Measurements from ENCODE around the gene DKKL1.
A peak's percentile ranks its signal among the peaks of the same experiment; 100 is the strongest.
"Not testable (repeated sequence)": the region's sequence is repeated elsewhere in the genome, so short reads cannot be mapped to it uniquely, and the experiment has no call there.

The DKKL1 gene

GRCh38 chr19:49363268-49364082 lies at the start of gene DKKL1:
Gene DKKL1 (plus strand): TSS chr19:49363877. CDS start chr19:49363999, 122 bp downstream.
- TF ChIP-seq, protein P1, sequence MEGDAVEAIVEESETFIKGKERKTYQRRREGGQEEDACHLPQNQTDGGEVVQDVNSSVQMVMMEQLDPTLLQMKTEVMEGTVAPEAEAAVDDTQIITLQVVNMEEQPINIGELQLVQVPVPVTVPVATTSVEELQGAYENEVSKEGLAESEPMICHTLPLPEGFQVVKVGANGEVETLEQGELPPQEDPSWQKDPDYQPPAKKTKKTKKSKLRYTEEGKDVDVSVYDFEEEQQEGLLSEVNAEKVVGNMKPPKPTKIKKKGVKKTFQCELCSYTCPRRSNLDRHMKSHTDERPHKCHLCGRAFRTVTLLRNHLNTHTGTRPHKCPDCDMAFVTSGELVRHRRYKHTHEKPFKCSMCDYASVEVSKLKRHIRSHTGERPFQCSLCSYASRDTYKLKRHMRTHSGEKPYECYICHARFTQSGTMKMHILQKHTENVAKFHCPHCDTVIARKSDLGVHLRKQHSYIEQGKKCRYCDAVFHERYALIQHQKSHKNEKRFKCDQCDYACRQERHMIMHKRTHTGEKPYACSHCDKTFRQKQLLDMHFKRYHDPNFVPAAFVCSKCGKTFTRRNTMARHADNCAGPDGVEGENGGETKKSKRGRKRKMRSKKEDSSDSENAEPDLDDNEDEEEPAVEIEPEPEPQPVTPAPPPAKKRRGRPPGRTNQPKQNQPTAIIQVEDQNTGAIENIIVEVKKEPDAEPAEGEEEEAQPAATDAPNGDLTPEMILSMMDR (IDR thresholded peaks at IDR 0.05; ENCODE audit: low read depth, low read length): no peak

GRCh38 chr19:49315111-49315510 lies 48.6 kb upstream of the DKKL1 start:
- H3K4me3 ChIP-seq (ENCODE audit: low read depth, low read length): no peak overlapping the region
- TF ChIP-seq, protein P1 (IDR thresholded peaks at IDR 0.05; ENCODE audit: low read depth, low read length): no peak

More at GRCh38 chr19:49363268-49364082, at the start of gene DKKL1:
- peak within 1 kb of the TSS; percentile 93 for H3K4me3 ChIP-seq (ENCODE audit: low read depth, low read length)

- no peak overlapping the region for H3K4me3 ChIP-seq (ENCODE audit: low read depth, low read length)
- TF ChIP-seq, protein P1 (IDR thresholded peaks at IDR 0.05; ENCODE audit: low read depth, low read length): no peak
Observed at GRCh38 chr19:49316284-49316683, 47.4 kb upstream of the DKKL1 start.

GRCh38 chr19:49318296-49318695 lies 45.4 kb upstream of the DKKL1 start:
- no peak overlapping the region for H3K4me3 ChIP-seq (ENCODE audit: low read depth, low read length)
- TF ChIP-seq, protein P1 (IDR thresholded peaks at IDR 0.05; ENCODE audit: low read depth, low read length): no peak

- no peak within 1 kb of the TSS for H3K4me3 ChIP-seq (ENCODE audit: low read depth, low read length)
- TF ChIP-seq, protein P1 (IDR thresholded peaks at IDR 0.05; ENCODE audit: low read depth, low read length): no peak
Observed at GRCh38 chr19:49324801-49325576, 38.7 kb upstream of the DKKL1 start, which contains the start of gene SLC6A16. Gene SLC6A16 (minus strand): TSS chr19:49325191. CDS start chr19:49311347, 13,844 bp downstream.

- H3K4me3 ChIP-seq (ENCODE audit: low read depth, low read length): not testable (repeated sequence)
Observed at GRCh38 chr19:49325756-49326155, 37.9 kb upstream of the DKKL1 start.

GRCh38 chr19:49326165-49326704 lies 37.4 kb upstream of the DKKL1 start:
- TF ChIP-seq, protein P1 (IDR thresholded peaks at IDR 0.05; ENCODE audit: low read depth, low read length): no peak
- H3K4me3 ChIP-seq (ENCODE audit: low read depth, low read length): no peak overlapping the region
